ENCODE measurements around the gene USP20.

DNA sequence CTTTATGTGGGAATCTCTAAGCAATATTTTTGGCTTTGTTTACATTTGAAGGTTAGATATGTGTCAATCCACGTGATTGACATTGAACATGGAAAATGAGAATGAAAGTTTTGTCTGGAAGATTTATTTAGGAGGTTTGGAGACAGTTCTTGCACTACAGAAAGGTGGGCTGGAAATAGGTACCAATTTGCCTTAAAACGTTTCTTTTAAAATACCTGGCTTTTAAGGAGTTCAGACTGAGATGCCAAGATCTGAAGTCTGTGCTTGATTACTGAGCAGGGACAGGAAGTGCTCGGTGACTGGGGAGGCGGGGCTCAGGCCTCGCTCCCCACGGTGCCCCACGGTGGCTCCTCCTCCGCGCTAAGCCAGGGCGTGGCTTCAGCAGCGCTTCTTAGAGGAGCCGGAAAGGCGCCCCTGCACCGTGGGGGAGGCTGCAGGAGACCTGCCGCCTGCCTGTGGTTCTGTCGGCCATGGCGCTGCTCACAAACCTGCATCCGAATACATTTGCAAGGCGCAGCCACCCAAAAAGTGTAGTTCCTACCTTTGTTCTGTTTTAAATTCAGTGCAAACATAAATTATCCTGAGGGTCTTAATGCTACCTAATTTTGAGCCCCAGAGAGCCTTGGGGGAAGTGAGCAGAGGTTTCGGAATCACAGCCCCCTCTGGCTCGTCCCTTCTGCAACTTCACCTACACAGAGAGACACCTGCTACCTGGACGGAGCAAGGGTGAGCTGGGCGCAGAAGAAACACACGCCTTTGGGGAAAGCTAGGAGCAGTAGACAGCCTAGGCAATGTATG, 49.2 kb downstream of the USP20 start:
- TF ChIP-seq RARB (CRISPR knock-in tag; IDR thresholded peaks at IDR 0.05) (no peak), SNAI2 (CRISPR knock-in tag; IDR thresholded peaks at IDR 0.05) (no peak), TOX (CRISPR knock-in tag; IDR thresholded peaks at IDR 0.05; ENCODE audit: borderline replicate concordance) (no peak), ZNF8 (CRISPR knock-in tag; IDR thresholded peaks at IDR 0.05) (no peak), ZFP30 (CRISPR knock-in tag; IDR thresholded peaks at IDR 0.05) (no peak)
- TF ChIP-seq, protein P1, sequence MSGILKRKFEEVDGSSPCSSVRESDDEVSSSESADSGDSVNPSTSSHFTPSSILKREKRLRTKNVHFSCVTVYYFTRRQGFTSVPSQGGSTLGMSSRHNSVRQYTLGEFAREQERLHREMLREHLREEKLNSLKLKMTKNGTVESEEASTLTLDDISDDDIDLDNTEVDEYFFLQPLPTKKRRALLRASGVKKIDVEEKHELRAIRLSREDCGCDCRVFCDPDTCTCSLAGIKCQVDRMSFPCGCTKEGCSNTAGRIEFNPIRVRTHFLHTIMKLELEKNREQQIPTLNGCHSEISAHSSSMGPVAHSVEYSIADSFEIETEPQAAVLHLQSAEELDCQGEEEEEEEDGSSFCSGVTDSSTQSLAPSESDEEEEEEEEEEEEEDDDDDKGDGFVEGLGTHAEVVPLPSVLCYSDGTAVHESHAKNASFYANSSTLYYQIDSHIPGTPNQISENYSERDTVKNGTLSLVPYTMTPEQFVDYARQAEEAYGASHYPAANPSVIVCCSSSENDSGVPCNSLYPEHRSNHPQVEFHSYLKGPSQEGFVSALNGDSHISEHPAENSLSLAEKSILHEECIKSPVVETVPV (CRISPR knock-in tag; IDR thresholded peaks at IDR 0.05) = no peak
- TF ChIP-seq, protein P2, sequence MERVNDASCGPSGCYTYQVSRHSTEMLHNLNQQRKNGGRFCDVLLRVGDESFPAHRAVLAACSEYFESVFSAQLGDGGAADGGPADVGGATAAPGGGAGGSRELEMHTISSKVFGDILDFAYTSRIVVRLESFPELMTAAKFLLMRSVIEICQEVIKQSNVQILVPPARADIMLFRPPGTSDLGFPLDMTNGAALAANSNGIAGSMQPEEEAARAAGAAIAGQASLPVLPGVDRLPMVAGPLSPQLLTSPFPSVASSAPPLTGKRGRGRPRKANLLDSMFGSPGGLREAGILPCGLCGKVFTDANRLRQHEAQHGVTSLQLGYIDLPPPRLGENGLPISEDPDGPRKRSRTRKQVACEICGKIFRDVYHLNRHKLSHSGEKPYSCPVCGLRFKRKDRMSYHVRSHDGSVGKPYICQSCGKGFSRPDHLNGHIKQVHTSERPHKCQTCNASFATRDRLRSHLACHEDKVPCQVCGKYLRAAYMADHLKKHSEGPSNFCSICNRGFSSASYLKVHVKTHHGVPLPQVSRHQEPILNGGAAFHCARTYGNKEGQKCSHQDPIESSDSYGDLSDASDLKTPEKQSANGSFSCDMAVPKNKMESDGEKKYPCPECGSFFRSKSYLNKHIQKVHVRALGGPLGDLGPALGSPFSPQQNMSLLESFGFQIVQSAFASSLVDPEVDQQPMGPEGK (CRISPR knock-in tag; IDR thresholded peaks at IDR 0.05; ENCODE audit: borderline replicate concordance) = no peak
